Endothelial cell of umbilical vein (primary cell): ENCODE measurements around the gene DRAM1. TPM values are rescaled to one million over a fixed set of nuclear protein-coding genes. Genes with fewer than 3 reads are reported as not detected.
A peak's percentile ranks its signal among the peaks of the same experiment; 100 is the strongest.

ENCODE experiments used
- BruUV-seq: library from RNA; stranded (reverse); fragments of 400-500 nt; replicated peaks from 2 replicates; lab custom pipeline; 2021; lab: Mats Ljungman, UMichigan
- CTCF ChIA-PET: fragments of 300-600, 350-600 bp; sonication (Branson Sonifier 250); formaldehyde crosslinking; loops from one replicate; lab custom pipeline; 2021; ENCODE audit warnings: antibody characterized with exemption, inconsistent platforms; lab: Charles Lee
- POLR2A ChIA-PET: fragments of 300-600, 350-600 bp; sonication (Branson Sonifier 250); formaldehyde crosslinking; loops from one replicate; lab custom pipeline; 2021; ENCODE audit warnings: antibody characterized with exemption, inconsistent platforms; lab: Charles Lee
- DNase-seq: peaks from one replicate; pipeline ENCODE4 v3.0.0-alpha.2; 2011; ENCODE audit warnings: low read depth, low spot score
- FAIRE-seq: peaks from 2 replicates; lab custom pipeline; 2011; peaks lifted over from hg19 to GRCh38; lab: Jason Lieb, UNC
- H2AFZ ChIP-seq: 2 replicates; pipeline ENCODE4 v1.6.0; 2012; ENCODE audit warnings: low read depth, low read length, control low read depth, inconsistent platforms
- H3K27ac ChIP-seq: 2 replicates; pipeline ENCODE4 v1.5.1; 2011; ENCODE audit warnings: low read depth, mild to moderate bottlenecking, control low read depth, low read length, moderate library complexity; ENCODE audit not compliant: insufficient read depth
- H3K27me3 ChIP-seq, 2 experiments: 2 replicates each; pipeline versions ENCODE4 v1.6.0 to v1.6.1; 2011; ENCODE audit warnings: low read length in 2 of 2, mixed read lengths in 1 of 2; ENCODE audit not compliant: control insufficient read depth in 2 of 2, insufficient read depth in 2 of 2
- H3K36me3 ChIP-seq, 2 experiments: 2 replicates in 1 of 2; 3 replicates in 1 of 2; pipeline ENCODE4 v1.5.1; 2011; ENCODE audit warnings: low read length in 2 of 2, mild to moderate bottlenecking in 1 of 2, moderate library complexity in 1 of 2; ENCODE audit not compliant: control insufficient read depth in 2 of 2, insufficient read depth in 2 of 2; ENCODE audit errors: extremely low read depth in 1 of 2
- H3K4me1 ChIP-seq: 3 replicates; pipeline ENCODE4 v1.5.1; 2011; ENCODE audit warnings: mild to moderate bottlenecking, low read length; ENCODE audit not compliant: control insufficient read depth, insufficient read depth; ENCODE audit errors: extremely low read depth
- H3K4me2 ChIP-seq: 2 replicates; pipeline ENCODE4 v1.6.1; 2011; ENCODE audit warnings: low read length, control low read depth, mixed read lengths; ENCODE audit not compliant: insufficient read depth
- H3K4me3 ChIP-seq, 3 experiments: fragments of 200-600 bp in 1 of 3; sonication (generic), shearing (Covaris generic) in 1 of 3; replicated peaks in 1 of 3; 2 replicates each; pipeline ENCODE4 v1.5.1; 2011 to 2016; ENCODE audit warnings: control low read depth in 3 of 3, low read length in 3 of 3, mild to moderate bottlenecking in 2 of 3, inconsistent platforms in 1 of 3, low read depth in 1 of 3, moderate library complexity in 1 of 3; ENCODE audit not compliant: insufficient read depth in 1 of 3
- H3K79me2 ChIP-seq: 2 replicates; pipeline ENCODE4 v1.6.0; 2012; ENCODE audit warnings: low read length, inconsistent platforms; ENCODE audit not compliant: control insufficient read depth, insufficient read depth
- H3K9ac ChIP-seq: replicated peaks from 2 replicates; pipeline ENCODE3; 2011; ENCODE audit warnings: low read length, control low read depth; ENCODE audit not compliant: insufficient read depth; ENCODE audit errors: extremely low read depth
- H3K9me1 ChIP-seq: replicated peaks from 3 replicates; pipeline ENCODE4 v1.6.0; 2011; ENCODE audit warnings: mild to moderate bottlenecking, low read length; ENCODE audit not compliant: control insufficient read depth, insufficient read depth; ENCODE audit errors: extremely low read depth
- H3K9me3 ChIP-seq: replicated peaks from 2 replicates; pipeline ENCODE4 v1.5.1; 2012; ENCODE audit warnings: low read length, inconsistent platforms; ENCODE audit not compliant: control insufficient read depth, insufficient read depth
- H4K20me1 ChIP-seq: replicated peaks from 2 replicates; pipeline ENCODE3; 2011; ENCODE audit warnings: mild to moderate bottlenecking, low read length; ENCODE audit not compliant: control insufficient read depth, insufficient read depth; ENCODE audit errors: extremely low read depth
- CTCF ChIP-seq, 2 donors: IDR thresholded peaks; 1 replicate in 1 of 2; 2 replicates in 1 of 2; pipeline ENCODE4 v1.5.1; 2011; ENCODE audit warnings: low read length in 2 of 2, mild to moderate bottlenecking in 2 of 2, moderate library complexity in 2 of 2, control low read depth in 1 of 2, inconsistent platforms in 1 of 2, low read depth in 1 of 2; ENCODE audit not compliant: insufficient read depth in 1 of 2; ENCODE audit errors: extremely low read depth in 1 of 2
- EZH2 ChIP-seq: IDR thresholded peaks from 2 replicates; pipeline ENCODE4 v1.6.1; 2012; ENCODE audit warnings: borderline replicate concordance, low read depth, mild to moderate bottlenecking, moderate library complexity, low read length, inconsistent platforms; ENCODE audit not compliant: severe bottlenecking
- FOS ChIP-seq: IDR thresholded peaks from 2 replicates; pipeline ENCODE4 v1.6.1; 2011; ENCODE audit warnings: mild to moderate bottlenecking, low read length, moderate library complexity, borderline replicate concordance; ENCODE audit not compliant: insufficient read depth
- JUN ChIP-seq: IDR thresholded peaks from 2 replicates; pipeline ENCODE4 v1.6.1; 2011; ENCODE audit warnings: borderline replicate concordance, low read depth; ENCODE audit not compliant: insufficient read length, insufficient read depth
- MAX ChIP-seq: IDR thresholded peaks from 2 replicates; pipeline ENCODE4 v1.6.1; 2011; ENCODE audit not compliant: insufficient read depth, insufficient read length
- MYC ChIP-seq: IDR thresholded peaks from one replicate; pipeline ENCODE4 v1.6.1; 2011; ENCODE audit warnings: mild to moderate bottlenecking, low read depth, low read length
- POLR2A ChIP-seq: IDR thresholded peaks from 2 replicates; pipeline ENCODE4 v1.6.1; 2012; ENCODE audit warnings: low read depth, mild to moderate bottlenecking, control low read depth, low read length
- POLR2AphosphoS5 ChIP-seq: IDR thresholded peaks from 2 replicates; pipeline ENCODE4 v1.6.1; 2012; ENCODE audit warnings: low read depth, mild to moderate bottlenecking, control low read depth, low read length, moderate library complexity; ENCODE audit not compliant: insufficient read depth
- dilution Hi-C: fragments of 300-500 bp; cut with MboI; formaldehyde crosslinking; loops from one replicate; pipeline ENCODE4 v1.15.0; 2019; ENCODE audit warnings: low sequenced_read_pairs; ENCODE audit not compliant: extremely low pct_ligation_motif_present
- intact Hi-C: fragments of 100-400 bp; cut with micrococcal nuclease; formaldehyde crosslinking; loops from one replicate; pipeline ENCODE4 v1.10.0; 2022
- polyA plus RNA-seq, 4 experiments: library from polyadenylated mRNA; depleted of rRNA in 3 of 4; stranded (reverse) in 3 of 4; unstranded in 1 of 4; fragments of >200 nt; gene quantifications; 2 replicates each; pipeline versions ENCODE4 v1.2.1 to v1.2.3, GENCODE V29; 2011 to 2012; ENCODE audit warnings: missing spikeins in 1 of 4
- total RNA-seq: library from RNA; stranded (reverse); gene quantifications from 2 replicates; pipeline ENCODE4 v1.2.3, GENCODE V29; 2021

Gene DRAM1
- total and polyA plus RNA-seq, 2 donors (not counting 3 experiments of a cell fraction or from before 2014, with no cell fraction given), result 24.6 to 46.3 TPM

- TF ChIP-seq MYC, result no peak
- TF ChIP-seq POLR2AphosphoS5, result no peak
- TF ChIP-seq MAX, result no peak
- TF ChIP-seq POLR2A, result no peak
- TF ChIP-seq CTCF (IDR thresholded peaks at IDR 0.05; ENCODE audit: extremely low read depth in 1 of 2, insufficient read depth in 1 of 2, low read depth in 1 of 2, low read length in 2 of 2), result no peak
- no peak for TF ChIP-seq FOS
- no peak for TF ChIP-seq JUN
- TF ChIP-seq EZH2, result no peak
- Histone ChIP-seq H3K27me3 (no peaks in the 10 kb centered on the region), H3K9ac (peak overlapping the region; percentile 84), H3K79me2 (peaks cover 18% of the 10 kb centered on the region), H3K36me3 (no peaks in the 10 kb centered on the region), H4K20me1 (no peaks in the 10 kb centered on the region), H3K4me1 (peaks cover 26% of the 10 kb centered on the region), H3K9me1 (no peaks in the 10 kb centered on the region), H2AFZ (peak overlapping the region; percentile 74), H3K4me3 (no peak overlapping the region), H3K27ac (peak overlapping the region; percentile 93), H3K4me2 (peak overlapping the region; percentile 31), H3K9me3 (no peaks in the 10 kb centered on the region)
- dilution Hi-C loops, result no loop called here
- DNase-seq (no peak), FAIRE-seq (no peak)
- ChIA-PET CTCF (interaction anchor here (0.7 to 2.0 kb wide), 13 partner anchors 9 to 102 kb away, joined by 3 to 36 read pairs (median 4); partner anchors contain the start of gene GNPTAB), POLR2A (interaction anchor here (1.4 kb wide), 1 partner anchor 16 kb away, joined by 14 read pairs; no protein-coding TSS in a partner anchor)
- intact Hi-C loops, result loop anchor here (1.0 to 10.0 kb wide), 5 partner anchors 16 to 310 kb away; partner anchors contain the start of gene WASHC3
- BruUV-seq, result TSS peak; percentile 29
Observed at GRCh38 chr12:101875162-101875561, 2.2 kb upstream of the DRAM1 start.
